HL-60 (cell line): ENCODE data around the gene C2orf69.

Source experiments
- CTCF ChIP-seq: IDR thresholded peaks from one replicate; pipeline ENCODE4 v1.5.1; 2011; ENCODE audit warnings: low read length, control low read depth, inconsistent platforms; ENCODE audit not compliant: insufficient read depth
- GABPA ChIP-seq: IDR thresholded peaks from 2 replicates; pipeline ENCODE4 v1.6.1; 2012; ENCODE audit warnings: low read depth
- POLR2AphosphoS5 ChIP-seq: IDR thresholded peaks from 2 replicates; pipeline ENCODE4 v1.6.1; 2012; ENCODE audit warnings: low read depth
- REST ChIP-seq: IDR thresholded peaks from 2 replicates; pipeline ENCODE4 v1.6.1; 2012; ENCODE audit warnings: low read depth; ENCODE audit not compliant: insufficient replicate concordance

GRCh38 chr2:199928226-199928625 lies 17.1 kb downstream of the C2orf69 start:
- TF ChIP-seq CTCF: no peak
- no peak for TF ChIP-seq GABPA
- no peak for TF ChIP-seq POLR2AphosphoS5
- no peak for TF ChIP-seq REST
